NCI-H1092 treated with DMSO at 0.1 percent for 48 hours (cell line): ENCODE results near the gene DDX50.
"Not testable (repeated sequence)": the region's sequence is repeated elsewhere in the genome, so short reads cannot be mapped to it uniquely, and the experiment has no call there.

Source experiments
- DNase-seq: peaks from one replicate; lab custom pipeline; 2025; lab: John Stamatoyannopoulos, UW

The DDX50 gene, protein sequence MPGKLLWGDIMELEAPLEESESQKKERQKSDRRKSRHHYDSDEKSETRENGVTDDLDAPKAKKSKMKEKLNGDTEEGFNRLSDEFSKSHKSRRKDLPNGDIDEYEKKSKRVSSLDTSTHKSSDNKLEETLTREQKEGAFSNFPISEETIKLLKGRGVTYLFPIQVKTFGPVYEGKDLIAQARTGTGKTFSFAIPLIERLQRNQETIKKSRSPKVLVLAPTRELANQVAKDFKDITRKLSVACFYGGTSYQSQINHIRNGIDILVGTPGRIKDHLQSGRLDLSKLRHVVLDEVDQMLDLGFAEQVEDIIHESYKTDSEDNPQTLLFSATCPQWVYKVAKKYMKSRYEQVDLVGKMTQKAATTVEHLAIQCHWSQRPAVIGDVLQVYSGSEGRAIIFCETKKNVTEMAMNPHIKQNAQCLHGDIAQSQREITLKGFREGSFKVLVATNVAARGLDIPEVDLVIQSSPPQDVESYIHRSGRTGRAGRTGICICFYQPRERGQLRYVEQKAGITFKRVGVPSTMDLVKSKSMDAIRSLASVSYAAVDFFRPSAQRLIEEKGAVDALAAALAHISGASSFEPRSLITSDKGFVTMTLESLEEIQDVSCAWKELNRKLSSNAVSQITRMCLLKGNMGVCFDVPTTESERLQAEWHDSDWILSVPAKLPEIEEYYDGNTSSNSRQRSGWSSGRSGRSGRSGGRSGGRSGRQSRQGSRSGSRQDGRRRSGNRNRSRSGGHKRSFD

DNA sequence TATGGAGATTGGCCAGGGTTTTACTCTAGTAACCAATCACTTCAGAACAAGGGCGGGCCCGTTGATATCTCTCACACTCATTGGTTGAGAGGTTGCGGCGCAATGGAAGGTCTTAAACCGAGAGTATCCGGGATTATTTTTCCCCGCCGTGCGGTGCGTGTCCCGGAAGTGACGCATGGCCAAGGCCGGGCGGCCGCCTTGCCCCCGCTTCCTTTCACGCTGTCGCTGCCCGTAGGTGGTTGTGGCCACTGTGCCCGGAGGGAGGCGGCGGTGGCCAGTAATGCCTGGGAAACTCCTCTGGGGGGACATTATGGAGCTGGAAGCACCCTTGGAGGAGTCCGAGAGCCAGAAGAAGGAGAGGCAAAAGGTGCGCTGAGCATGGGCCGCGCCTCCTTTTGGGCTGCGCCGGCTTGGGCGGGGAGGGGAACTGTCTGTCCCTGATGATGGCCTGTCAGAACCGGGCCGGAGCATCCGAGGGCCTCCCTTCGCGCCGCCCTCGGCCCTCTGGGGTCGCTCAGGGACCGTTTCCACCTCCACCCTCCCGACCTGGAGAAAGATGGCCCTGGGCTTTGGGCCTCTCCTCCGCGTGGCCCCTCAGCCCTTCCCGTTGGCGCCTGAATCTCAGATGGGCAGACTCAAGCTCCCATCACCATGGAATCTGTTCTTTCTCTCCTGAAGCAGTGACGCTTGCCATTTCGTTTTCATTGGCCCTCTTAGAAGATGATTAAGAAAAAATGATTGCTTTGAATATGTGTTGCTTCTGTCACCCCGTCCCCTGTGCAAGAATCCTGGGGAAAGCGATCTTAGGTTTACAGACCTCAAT, at the start of gene DDX50:
DDX50 (plus strand) TSS at position 211 of the 823 bp plus-strand sequence; CDS start at position 281, 70 bp downstream.
- peak; percentile 97 for DNase-seq

DNA sequence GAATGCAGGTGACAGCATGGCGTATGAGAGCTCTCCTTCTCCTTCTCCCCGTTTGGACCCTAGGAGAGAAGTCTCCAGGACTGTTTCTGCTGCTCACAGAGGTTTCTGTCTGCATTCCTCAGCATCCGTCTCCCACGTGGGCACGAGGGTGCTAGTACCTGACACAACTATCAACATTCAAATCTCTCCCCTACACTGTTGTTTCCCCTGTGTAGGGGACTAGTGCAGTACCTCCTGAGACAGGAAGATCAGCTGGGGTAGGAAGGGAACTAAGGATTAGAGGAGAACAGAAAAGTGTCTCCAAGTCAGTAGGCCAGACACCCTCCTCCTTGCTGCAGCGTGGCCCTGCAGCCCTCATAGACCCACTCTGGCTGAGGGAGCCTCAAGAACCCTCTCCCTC, 44.8 kb upstream of the DDX50 start:
- no peak for DNase-seq

DNA sequence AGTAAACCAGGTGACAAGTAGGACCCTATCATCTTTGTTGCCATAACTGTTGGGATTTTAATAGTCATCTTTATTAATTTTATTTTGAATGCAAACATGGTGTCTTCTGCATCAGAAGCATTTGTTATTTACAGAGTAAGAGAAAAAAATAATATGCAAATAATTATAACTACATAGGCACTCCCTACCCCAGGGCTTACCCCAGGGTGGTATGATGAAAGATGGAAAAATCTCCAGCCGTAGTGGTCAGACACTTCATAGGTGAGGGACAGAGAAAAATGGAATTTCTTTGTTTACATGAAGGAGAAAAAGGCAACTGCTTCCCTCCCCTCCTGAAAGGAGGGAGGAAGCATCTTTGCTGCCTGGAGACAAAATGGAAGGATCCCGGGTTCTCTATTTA, 44.1 kb upstream of the DDX50 start:
- no peak for DNase-seq

DNA sequence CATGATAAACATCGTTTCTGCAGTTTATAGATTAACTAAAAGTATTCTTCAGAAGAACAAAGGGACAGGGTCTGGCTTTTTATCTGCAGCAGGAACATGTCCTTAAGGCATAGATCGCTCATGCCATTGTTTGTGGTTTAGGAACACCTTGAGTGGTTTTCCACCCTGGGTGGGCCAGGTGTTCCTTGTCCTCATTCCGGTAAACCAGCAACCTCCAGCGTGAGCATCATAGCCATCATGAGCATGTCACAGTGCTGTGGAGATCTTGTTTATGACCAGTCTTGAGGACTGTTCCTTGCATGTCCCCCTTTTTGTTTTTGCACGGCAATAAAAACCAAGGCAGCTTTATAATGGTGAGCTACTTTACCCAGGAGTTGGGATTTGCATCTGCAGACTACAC, 39.9 kb upstream of the DDX50 start:
- no peak for DNase-seq

DNA sequence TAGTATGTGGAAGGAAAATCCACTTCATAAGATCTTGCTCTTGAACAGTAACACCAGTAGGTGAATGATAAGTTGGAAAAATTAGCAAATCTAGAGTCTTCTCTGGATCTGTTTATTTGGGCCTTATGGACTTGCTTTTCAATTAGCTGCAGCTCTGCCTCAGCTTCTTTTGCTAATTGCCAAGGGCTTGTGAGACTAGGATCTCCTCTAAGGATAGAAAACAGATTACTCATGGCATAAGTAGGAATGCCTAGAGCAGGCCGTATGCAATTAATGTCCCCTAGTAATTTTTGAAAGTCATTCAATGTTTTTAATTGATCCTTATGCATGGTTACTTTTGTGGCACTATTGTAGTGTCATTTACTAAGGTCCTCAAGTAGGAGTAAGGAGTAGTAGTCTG, 36.5 kb upstream of the DDX50 start:
- DNase-seq: no peak

DNA sequence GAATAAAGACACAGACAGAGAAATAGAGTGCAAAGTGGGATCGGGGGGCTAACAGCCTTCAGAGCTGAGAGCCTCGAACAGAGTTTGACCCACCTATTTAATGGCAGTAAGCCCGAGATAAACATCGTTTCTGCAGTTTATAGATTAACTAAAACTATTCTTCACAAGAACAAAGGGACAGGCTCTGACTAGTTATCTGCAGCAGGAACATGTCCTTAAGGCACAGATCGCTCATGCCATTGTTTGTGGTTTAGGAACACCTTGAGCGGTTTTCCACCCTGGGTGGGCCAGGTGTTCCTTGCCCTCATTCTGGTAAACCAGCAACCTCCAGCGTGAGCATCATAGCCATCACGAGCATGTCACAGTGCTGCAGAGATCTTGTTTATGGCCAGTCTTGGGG, 32.9 kb upstream of the DDX50 start:
- not testable (repeated sequence) for DNase-seq

DNA sequence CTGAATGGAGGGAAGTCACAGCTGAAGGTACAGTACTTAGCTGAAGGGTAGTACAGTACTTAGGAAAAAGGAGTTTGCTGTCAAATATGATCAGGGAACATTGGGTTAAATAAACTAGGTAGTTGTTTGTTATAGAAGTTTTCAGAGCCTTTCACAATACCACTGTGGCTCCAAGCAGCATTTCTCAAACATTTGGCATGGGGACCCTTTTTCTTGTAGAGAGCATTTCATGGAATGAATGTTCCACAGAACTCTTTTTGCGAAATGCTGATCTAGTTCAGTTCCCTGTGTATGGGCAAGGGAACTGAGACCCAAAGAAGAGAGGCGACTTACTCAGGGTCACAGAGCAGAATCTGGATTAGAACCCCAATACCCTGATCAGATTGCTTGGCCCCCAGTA, 31.5 kb upstream of the DDX50 start:
- no peak for DNase-seq

DNA sequence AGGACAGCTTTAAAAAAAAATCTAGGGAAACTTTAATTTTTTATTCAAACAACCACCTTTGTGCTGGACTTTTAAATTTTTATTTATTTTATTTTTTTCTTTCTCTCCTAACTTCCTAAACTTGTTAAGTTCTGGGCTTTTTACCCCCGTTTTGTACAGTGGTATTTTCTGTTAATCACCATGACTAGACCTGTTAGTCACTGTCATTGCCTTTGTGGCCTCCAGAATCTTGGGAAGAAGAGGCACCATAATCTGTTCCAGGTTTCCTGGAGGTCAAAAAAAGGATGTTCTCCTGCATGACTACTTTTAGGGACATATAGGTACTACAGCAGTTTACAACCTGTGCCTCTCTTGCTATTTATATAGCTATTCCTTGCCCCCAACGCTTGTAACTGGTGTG, 31.1 kb upstream of the DDX50 start:
- no peak for DNase-seq

DNA sequence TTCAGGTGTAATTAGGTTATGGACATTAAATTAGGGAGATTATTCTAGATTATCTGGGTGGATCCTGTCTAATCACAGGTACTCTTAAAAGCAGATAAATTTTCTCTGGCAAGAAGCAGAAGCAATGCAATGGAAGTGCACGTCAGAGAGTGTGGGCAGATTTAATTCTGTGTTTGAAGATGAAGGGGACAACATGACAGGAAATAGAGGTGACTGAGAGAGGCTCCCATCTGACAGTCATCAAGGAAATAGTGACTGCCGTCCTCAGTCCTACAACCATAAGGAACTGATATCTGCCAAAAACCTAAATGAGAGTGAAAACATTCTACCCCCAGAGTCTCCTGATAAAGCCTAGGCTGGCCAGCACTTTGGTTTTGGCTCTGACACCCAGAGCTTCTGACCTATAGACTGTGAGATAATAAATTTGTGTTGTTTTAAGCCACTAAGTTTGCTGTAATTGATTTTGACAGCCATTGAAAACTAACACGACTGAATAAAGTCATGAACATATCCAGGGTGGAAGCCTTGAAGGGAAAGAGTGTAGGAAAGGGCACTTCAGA, 30.5 kb upstream of the DDX50 start:
- no peak for DNase-seq

DNA sequence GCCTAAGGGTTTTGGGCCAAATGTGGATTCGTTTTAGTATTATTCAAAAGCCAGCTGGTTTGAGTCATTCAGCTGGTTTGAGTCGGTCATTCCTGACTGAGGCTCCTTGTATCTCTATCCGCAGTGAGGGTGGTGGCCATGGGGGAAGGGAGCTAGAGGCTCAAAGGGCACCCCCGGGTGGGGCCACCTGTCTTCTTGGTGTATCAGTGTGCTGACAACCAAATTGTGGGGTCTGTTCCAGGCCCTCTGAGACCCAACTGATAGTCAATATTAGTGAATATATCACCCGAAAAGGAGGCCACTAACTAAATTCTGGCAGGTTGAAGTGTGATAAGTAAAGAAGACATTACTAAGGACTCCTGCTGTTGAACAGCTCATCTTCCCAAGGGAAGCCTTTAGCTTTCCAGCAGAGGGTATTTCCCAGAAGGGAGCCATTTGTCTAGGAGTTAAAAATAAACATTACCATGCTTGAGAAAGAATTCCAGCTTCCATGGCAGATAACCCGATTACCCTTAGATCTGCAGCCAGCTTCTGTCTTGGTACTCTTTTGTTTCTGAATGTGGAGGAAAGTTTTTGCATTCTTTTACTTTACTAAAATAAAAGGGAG, 29.9 kb upstream of the DDX50 start:
- peak; percentile 56 for DNase-seq

DNA sequence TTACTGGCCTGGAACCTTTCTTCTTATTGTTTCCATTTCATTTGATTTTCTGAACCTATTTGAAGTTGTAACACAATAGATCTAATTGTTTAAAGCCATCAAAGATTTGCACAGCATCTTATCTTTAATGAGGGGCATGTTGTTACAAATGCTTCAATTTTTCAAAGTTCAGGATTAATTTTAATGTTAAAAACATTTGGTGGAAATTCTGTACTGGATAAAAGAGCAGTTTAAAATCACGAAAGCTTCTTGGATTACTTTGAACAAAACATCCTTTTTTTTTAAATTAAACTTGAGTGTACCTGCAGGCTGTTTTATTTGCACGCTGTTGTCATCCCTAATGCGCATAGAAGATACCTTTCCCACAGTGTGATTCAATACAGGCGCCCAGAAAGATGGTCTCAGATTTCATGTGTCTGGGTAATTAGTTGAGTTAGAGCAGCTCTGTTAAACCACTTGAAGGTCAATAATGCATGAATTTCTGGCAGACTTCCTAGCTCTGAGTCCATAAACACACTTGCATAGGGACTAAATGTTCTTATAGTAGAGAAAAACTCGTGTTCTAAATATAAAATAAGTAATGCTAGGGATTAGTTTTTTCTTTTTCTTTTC, 29.3 kb upstream of the DDX50 start:
- peak; percentile 97 for DNase-seq

DNA sequence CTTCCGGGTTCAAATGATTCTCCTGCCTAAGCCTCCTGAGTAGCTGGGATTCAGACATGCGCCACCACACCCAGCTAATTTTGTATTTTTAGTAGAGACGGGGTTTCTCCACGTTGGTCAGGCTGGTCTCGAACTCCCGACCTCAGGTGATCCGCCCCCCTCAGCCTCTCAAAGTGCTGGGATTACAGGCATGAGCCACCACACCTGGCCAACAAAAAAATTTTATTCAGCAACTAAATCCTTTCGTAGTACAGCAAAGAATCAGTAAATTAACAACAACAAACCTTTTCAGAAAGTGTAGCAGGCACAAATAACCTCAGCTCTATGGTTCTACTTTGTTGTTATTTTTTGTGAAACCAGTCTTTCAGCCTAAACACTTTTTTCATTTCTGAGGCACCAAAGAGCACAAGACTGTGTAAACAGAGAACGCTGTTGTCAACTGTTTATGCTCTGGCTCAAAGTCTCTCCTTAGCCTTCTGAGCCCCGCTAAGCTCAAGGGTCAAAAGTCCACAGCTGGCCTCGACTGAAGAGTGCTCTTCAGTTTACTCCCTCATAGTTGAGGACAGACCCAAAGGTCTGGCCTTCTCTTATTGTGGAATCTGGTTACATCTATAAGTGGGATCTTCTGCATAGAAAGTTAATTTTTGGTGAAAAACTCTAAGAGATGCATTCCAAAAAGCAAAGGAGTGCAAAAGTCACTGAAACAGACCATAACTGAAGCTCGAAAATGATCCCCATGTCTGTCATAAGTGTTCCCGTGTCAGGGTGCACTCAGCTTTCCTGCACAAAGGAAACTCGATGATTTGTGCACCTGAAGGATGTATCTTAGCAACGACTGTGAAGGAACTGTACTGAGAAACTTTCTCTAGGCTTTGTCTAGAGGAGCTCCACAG, 24.6 kb upstream of the DDX50 start:
- peak; percentile 27 for DNase-seq

DNA sequence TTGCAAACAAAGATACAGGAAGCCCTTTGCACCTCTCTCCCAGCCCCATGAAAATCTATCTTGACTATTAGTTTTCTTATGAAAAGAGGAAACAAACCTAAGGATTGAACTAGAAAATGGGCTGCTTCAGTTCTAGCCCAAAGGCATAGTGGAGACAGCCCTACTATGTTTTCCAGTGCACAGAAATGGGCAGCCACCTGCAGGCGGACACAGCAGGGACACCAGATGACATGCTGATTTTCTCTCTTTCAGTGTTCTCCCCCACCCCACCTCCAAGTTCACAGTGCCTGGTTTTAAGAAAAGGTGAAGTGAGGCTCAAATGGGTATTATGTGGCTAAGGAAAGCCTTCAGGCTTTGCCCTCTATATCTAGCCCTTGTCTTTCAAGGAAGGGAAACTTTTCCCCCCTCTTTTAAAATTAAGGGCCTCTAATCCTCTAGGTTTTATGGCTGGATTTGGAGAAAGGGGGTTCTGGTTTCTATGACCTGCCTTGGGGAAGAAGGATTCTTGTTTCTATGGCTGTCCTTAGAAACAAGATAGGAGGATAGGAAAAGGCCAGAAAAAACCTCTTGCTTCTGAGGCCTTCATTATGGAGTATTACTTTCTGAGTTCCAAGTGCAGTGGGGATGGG, 23.5 kb upstream of the DDX50 start:
- no peak for DNase-seq

DNA sequence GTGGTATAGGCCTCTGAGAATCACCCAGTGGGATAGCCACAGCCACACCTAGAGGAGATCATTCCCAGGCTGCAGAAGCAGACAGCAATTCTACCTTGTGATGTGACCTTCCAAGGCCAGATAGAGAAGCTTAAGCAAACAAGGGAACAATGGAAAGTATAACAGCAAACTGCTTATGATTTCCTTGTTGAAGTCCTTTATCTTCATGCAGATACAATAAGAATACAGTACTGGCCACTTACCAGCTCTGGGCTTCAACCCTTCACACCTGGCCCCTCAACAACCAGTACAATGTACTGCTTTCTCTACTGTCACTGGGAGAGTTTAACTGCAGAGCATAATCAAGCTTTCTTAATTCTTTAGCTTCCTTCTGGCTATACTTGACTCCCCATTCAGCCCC, 22.6 kb upstream of the DDX50 start:
- no peak for DNase-seq

DNA sequence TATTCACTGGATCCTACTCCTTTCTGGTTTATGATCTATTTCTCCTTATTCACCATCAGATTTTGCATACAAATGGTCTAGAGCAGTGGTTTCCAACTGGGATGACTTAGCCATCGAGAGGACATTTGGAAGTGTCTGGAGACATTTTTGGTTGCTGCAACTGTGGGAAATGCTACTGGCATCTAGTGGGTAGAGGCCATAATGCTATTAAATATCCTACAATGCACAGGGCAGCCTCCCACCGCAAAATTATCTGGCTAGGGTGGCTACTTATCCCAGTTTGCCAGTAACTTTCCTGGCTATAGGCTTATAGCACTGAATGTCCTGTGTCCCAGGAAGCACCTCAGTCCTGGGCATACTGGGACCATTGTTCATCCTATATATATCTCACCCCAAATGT, 21.5 kb upstream of the DDX50 start:
- DNase-seq: no peak

DNA sequence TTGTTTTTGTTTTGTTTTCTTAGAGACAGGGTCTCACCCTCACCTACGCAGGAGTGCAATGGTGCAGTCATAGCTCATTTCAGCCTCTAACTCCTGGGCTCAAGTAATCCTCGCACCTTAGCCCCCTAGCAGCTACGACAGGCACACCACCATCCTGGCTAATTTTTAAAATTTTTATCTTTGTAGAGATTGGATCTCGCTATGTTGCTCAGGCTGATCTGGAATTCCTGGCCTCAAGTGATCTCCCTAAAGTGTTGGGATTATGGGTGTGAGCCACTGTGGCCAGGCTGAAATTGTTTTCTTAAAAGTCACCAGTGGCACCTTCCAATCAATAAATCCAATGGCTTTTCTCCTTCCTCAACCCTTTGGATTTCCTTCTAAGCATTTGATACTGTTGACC, 20.9 kb upstream of the DDX50 start:
- no peak for DNase-seq

DNA sequence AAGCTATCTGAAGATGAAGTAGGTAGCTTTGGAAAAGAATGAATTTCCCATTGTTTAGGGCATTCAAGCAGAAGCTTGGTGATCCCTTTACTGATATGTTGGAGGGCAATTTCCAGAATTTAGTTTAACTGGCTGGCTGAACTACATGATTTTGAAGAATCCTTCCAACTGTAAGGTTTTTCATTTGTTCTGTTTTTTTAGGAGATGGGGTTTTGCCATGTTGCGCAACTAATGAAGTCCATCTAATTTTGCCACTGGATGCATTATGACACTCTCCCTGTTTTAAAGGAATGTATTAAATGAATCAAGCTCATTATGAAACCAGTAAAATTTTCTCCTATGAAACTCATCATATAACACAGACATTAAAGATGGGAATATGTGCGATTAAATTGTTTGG, 6.1 kb upstream of the DDX50 start:
- no peak for DNase-seq

DNA sequence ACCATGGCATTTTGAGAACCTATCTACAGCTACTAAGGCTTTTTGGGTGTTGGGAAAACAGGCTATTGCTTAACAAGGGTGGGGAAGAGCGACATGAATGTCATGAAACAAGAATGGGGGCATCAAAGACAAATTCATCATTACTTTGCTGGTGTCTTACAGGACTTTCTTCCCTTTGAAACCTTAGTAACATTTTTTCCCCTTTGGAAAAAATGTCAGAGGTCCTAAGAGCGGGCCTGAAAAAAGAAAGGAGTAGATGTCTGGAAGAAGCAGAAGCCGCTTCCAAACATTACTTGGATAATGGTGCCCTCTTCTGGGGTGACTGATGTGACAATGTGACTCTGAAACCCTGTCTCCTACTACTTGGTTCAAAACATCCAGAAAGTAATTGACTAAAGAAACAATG, 3.8 kb upstream of the DDX50 start:
- peak; percentile 53 for DNase-seq

DNA sequence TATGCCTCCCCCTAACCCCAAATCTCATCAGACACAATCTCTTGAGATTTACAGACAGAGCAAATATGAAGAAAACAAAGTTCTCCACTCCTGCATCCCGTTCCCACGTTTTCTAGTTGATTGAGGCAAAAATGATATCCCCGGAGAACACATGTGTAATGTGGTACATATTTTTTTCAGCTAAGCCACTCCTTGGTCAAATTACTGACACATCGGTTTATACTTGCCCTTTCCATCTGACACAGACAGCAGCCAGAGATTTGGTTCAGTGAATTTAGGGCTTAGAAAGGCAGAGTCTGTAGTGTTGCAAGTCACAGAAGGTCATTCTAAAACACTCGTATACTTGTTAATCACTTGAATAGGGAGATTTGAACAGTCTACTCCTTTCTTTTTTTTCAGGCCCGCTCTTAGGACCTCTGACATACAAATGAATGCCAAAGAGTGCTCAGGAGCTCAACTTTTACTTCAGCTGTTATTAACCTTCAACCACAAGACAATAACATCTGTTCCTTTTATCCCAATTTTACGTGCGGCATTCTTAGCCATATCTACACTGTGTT, 1.8 kb upstream of the DDX50 start:
- DNase-seq: no peak
